Measurements from ENCODE around the gene ANKRD63. TPM values are rescaled to one million over a fixed set of nuclear protein-coding genes. Genes with fewer than 3 reads are reported as not detected.

Gene ANKRD63
- total RNA-seq, 4 donors from 2014 or later, result 1.6 TPM; not detected in 3

GRCh38 chr15:40293006-40293405 is 10.1 kb upstream of the ANKRD63 start:
- Histone ChIP-seq H3K27me3 (peaks cover 7% of the 10 kb centered on the region), H3K36me3 (no peaks in the 10 kb centered on the region), H3K27ac (no peak overlapping the region), H3K9me3 (no peaks in the 10 kb centered on the region), H3K4me1 (peaks cover 0 to 24% (median 10%) of the 10 kb centered on the region in 3 donors), H3K4me3 (no peak overlapping the region)
- ATAC-seq, result no peak
- TF ChIP-seq POLR2AphosphoS5 (IDR thresholded peaks at IDR 0.05) (no peak), CTCF (IDR thresholded peaks at IDR 0.05) (no peak), EP300 (IDR thresholded peaks at IDR 0.05) (no peak), POLR2A (IDR thresholded peaks at IDR 0.05) (no peak)

DNA sequence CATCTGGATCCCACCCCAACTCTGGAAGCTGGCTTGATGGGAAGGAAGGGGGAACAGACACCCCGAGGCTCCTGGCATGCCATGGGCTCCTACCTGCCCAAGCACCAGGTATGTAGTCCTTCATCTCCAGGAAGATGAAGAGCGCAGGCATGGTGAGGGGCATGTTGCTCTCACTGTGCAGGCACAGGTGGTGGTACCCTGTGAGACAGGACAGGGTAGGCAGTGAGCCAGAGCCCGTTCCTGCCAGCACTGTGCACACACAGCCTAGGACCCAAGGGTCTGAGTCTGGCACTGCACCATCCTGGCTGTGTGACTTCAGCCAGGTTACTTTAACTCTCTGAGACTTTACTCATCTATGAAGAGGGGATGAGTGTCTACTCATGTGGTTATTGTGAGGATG is 9.4 kb upstream of the ANKRD63 start:
- H3K4me3 ChIP-seq, result no peak overlapping the region
- TF ChIP-seq POLR2A (IDR thresholded peaks at IDR 0.05) (no peak), POLR2AphosphoS5 (IDR thresholded peaks at IDR 0.05) (no peak), EP300 (IDR thresholded peaks at IDR 0.05) (no peak), CTCF (IDR thresholded peaks at IDR 0.05) (no peak)
- WGBS, 2 donors (ENCODE audit: low coverage in 1 of 2), result 100% methylated on average over 1 to 2 of the region's 3 CpGs
- no peak overlapping the region for H3K27ac ChIP-seq
- H3K27me3 ChIP-seq, result peaks cover 10% of the 10 kb centered on the region
- peaks cover 0 to 24% (median 10%) of the 10 kb centered on the region in 3 donors for H3K4me1 ChIP-seq
- no peak for ATAC-seq
- no peaks in the 10 kb centered on the region for H3K9me3 ChIP-seq
- no peaks in the 10 kb centered on the region for H3K36me3 ChIP-seq

- Histone ChIP-seq H3K36me3 (no peaks in the 10 kb centered on the region), H3K4me3 (peak overlapping the region; percentile 16 to 49), H3K27ac (no peak overlapping the region), H3K4me1 (peaks cover 0 to 22% (median 10%) of the 10 kb centered on the region in 3 donors), H3K27me3 (peaks cover 17% of the 10 kb centered on the region), H3K9me3 (no peaks in the 10 kb centered on the region)
- no CpG with 5 or more reads among the region's 68 CpGs for WGBS, 2 donors (ENCODE audit: low coverage in 1 of 2)
- peak; percentile 67 for ATAC-seq
- TF ChIP-seq POLR2A (IDR thresholded peaks at IDR 0.05) (no peak), POLR2AphosphoS5 (IDR thresholded peaks at IDR 0.05) (no peak), CTCF (IDR thresholded peaks at IDR 0.05) (no peak), EP300 (IDR thresholded peaks at IDR 0.05) (no peak)
These were observed 8.2 kb upstream of the ANKRD63 start for GRCh38 chr15:40290918-40291574.

- WGBS, 2 donors (ENCODE audit: low coverage in 1 of 2), result 54 to 80% methylated on average over 2 to 8 of the region's 12 CpGs
- H3K4me3 ChIP-seq, result peak overlapping the region in 1 of 2 donors; percentile 49
- peaks cover 0 to 17% (median 10%) of the 10 kb centered on the region in 3 donors for H3K4me1 ChIP-seq
- peaks cover 17% of the 10 kb centered on the region for H3K27me3 ChIP-seq
- H3K27ac ChIP-seq, result no peak overlapping the region
- no peak for ATAC-seq
- no peaks in the 10 kb centered on the region for H3K9me3 ChIP-seq
- TF ChIP-seq POLR2AphosphoS5 (IDR thresholded peaks at IDR 0.05) (no peak), POLR2A (IDR thresholded peaks at IDR 0.05) (no peak), EP300 (IDR thresholded peaks at IDR 0.05) (no peak), CTCF (IDR thresholded peaks at IDR 0.05) (no peak)
- H3K36me3 ChIP-seq, result no peaks in the 10 kb centered on the region
These were observed 7.7 kb upstream of the ANKRD63 start for GRCh38 chr15:40290545-40290917.

GRCh38 chr15:40289140-40289775 is 6.4 kb upstream of the ANKRD63 start:
- Histone ChIP-seq H3K4me3 (no peak overlapping the region), H3K9me3 (no peaks in the 10 kb centered on the region), H3K27ac (no peak overlapping the region), H3K27me3 (peaks cover 19% of the 10 kb centered on the region), H3K36me3 (no peaks in the 10 kb centered on the region), H3K4me1 (peaks cover 0 to 15% (median 10%) of the 10 kb centered on the region in 3 donors)
- TF ChIP-seq CTCF (IDR thresholded peaks at IDR 0.05), result no peak
- no peak for TF ChIP-seq POLR2A (IDR thresholded peaks at IDR 0.05)
- TF ChIP-seq EP300 (IDR thresholded peaks at IDR 0.05), result no peak
- TF ChIP-seq POLR2AphosphoS5 (IDR thresholded peaks at IDR 0.05), result no peak
- WGBS, 2 donors (ENCODE audit: low coverage in 1 of 2), result 64 to 100% methylated on average over 1 to 6 of the region's 6 CpGs
- no peak for ATAC-seq

All from gastroesophageal sphincter (tissue), 4 donors.